Common myeloid progenitor, CD34-positive (primary cell): Measurements from ENCODE around the gene ADIRF.
"Not testable (repeated sequence)": the region's sequence is repeated elsewhere in the genome, so short reads cannot be mapped to it uniquely, and the experiment has no call there.

Experiments used
- CTCF ChIA-PET: fragments of 350-600 bp; sonication (Branson Sonifier 250); formaldehyde crosslinking; loops from one replicate; lab custom pipeline; 2021; ENCODE audit warnings: antibody characterized with exemption; lab: Charles Lee
- POLR2A ChIA-PET: fragments of 350-600 bp; sonication (Branson Sonifier 250); formaldehyde crosslinking; loops from one replicate; lab custom pipeline; 2021; ENCODE audit warnings: antibody characterized with exemption; lab: Charles Lee
- DNase-seq, 3 donors: peaks; one replicate each; pipeline versions ENCODE4 v3.0.0 to v3.0.0-alpha.2; 2013
- H3K27ac ChIP-seq, 2 experiments: 1 replicate in 1 of 2; 2 replicates in 1 of 2; pipeline ENCODE4 v1.7.0; 2013; ENCODE audit warnings: inconsistent platforms in 2 of 2, low read length in 2 of 2, mild to moderate bottlenecking in 2 of 2, low read depth in 1 of 2, moderate library complexity in 1 of 2; ENCODE audit not compliant: severe bottlenecking in 2 of 2, insufficient read depth in 1 of 2, poor library complexity in 1 of 2
- H3K27me3 ChIP-seq, 5 experiments: replicated peaks in 2 of 5; 1 replicate in 3 of 5; 2 replicates in 2 of 5; pipeline versions ENCODE4 v1.6.1 to v1.7.0; 2013; ENCODE audit warnings: low read length in 4 of 5, mild to moderate bottlenecking in 2 of 5, moderate library complexity in 2 of 5, inconsistent platforms in 1 of 5; ENCODE audit not compliant: insufficient read depth in 5 of 5, control insufficient read depth in 4 of 5
- H3K36me3 ChIP-seq, 4 experiments: 1 replicate in 2 of 4; 2 replicates in 2 of 4; pipeline versions ENCODE4 v1.6.1 to v1.7.0; 2013; ENCODE audit warnings: low read length in 3 of 4, control low read depth in 1 of 4, mild to moderate bottlenecking in 1 of 4; ENCODE audit not compliant: control insufficient read depth in 4 of 4, insufficient read depth in 4 of 4
- H3K4me1 ChIP-seq, 4 experiments: 1 replicate in 3 of 4; 2 replicates in 1 of 4; pipeline versions ENCODE4 v1.6.1 to v1.7.1; 2013; ENCODE audit warnings: low read length in 3 of 4, mild to moderate bottlenecking in 3 of 4, control low read depth in 1 of 4, inconsistent platforms in 1 of 4, moderate library complexity in 1 of 4; ENCODE audit not compliant: control insufficient read depth in 4 of 4, insufficient read depth in 4 of 4; ENCODE audit errors: control extremely low read depth in 1 of 4
- H3K4me3 ChIP-seq, 7 experiments: 1 replicate in 4 of 7; 2 replicates in 3 of 7; pipeline versions ENCODE4 v1.5.1 to v1.7.0; 2013; ENCODE audit warnings: mild to moderate bottlenecking in 7 of 7, low read length in 6 of 7, moderate library complexity in 6 of 7, inconsistent platforms in 2 of 7, low read depth in 2 of 7, control low read depth in 1 of 7; ENCODE audit not compliant: insufficient read depth in 4 of 7, control insufficient read depth in 1 of 7; ENCODE audit errors: extremely low read depth in 1 of 7
- H3K9me3 ChIP-seq, 5 experiments: 1 replicate in 4 of 5; 2 replicates in 1 of 5; pipeline versions ENCODE4 v1.6.1 to v1.7.1; 2013; ENCODE audit warnings: low read length in 4 of 5, mild to moderate bottlenecking in 2 of 5, inconsistent platforms in 1 of 5, low read depth in 1 of 5, moderate library complexity in 1 of 5; ENCODE audit not compliant: control insufficient read depth in 4 of 5, insufficient read depth in 2 of 5; ENCODE audit errors: control extremely low read depth in 1 of 5
- WGBS: methylation state at CpG from one replicate; pipeline ENCODE4 v1.1.5; 2013; ENCODE audit not compliant: insufficient coverage; 5-methylcytosine and 5-hydroxymethylcytosine counted together

Gene ADIRF

DNA sequence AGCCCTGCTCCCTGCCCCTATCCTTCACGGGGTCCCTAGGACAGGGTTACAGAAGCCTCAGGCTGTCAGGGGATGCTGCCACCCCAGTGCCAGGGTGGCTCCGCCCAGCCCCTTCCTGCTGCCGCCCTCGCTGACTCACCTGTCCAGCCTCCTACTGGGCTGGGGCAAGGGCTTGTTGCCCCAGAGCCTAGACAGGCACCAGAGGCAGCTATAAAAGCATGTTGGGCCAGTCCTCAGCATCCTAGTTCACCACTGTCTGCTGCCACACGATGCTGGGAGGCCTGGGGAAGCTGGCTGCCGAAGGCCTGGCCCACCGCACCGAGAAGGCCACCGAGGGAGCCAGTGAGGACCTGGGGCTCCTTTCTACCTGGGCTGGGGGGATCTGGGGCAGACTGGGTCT lies 51.8 kb downstream of the ADIRF start, which contains the start of gene FAM25A:
FAM25A (plus strand) TSS at position 239 of the 400 bp plus-strand sequence; CDS start at position 270, 31 bp downstream.
- H3K4me3 ChIP-seq, CTCF ChIA-PET, H3K9me3 ChIP-seq, H3K4me1 ChIP-seq, H3K27me3 ChIP-seq, H3K27ac ChIP-seq, DNase-seq, POLR2A ChIA-PET, H3K36me3 ChIP-seq: not testable (repeated sequence)
- WGBS: 97% methylated on average over 5 of the region's 9 CpGs
